HG02943 (cell line): ENCODE measurements around the gene TMEM182.

Source experiments
- ATAC-seq: cut with Tn5 transposase; IDR thresholded peaks from one replicate; pipeline ENCODE4 v1.9.1; 2021; ENCODE audit warnings: mild to moderate bottlenecking, low read depth, moderate library complexity; ENCODE audit not compliant: unreplicated experiment

The TMEM182 gene, protein sequence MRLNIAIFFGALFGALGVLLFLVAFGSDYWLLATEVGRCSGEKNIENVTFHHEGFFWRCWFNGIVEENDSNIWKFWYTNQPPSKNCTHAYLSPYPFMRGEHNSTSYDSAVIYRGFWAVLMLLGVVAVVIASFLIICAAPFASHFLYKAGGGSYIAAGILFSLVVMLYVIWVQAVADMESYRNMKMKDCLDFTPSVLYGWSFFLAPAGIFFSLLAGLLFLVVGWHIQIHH

DNA sequence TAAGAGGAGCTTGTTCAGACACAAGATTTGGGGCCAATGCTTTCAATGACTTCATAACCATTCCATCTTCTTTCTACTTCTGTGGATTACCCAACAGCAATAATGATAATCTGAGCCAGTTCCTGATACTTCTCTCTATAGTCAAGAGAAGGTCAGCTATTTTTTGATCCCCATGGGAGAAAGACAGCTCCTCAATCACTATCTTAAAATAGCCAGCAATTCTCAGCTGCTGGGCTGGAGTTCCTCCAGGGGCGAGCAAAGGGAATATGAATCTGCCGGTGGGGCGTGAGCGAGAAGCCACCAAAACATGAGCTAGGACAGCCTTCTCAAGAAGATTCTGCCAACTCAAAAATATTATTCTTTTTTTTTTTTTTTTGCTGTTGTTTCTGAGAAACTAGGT, at the start of gene TMEM182:
Gene TMEM182, plus strand, starts transcription at position 269 of the 400 bp plus-strand sequence. CDS start 187 bp downstream, outside the sequence.
- no peak for ATAC-seq

DNA sequence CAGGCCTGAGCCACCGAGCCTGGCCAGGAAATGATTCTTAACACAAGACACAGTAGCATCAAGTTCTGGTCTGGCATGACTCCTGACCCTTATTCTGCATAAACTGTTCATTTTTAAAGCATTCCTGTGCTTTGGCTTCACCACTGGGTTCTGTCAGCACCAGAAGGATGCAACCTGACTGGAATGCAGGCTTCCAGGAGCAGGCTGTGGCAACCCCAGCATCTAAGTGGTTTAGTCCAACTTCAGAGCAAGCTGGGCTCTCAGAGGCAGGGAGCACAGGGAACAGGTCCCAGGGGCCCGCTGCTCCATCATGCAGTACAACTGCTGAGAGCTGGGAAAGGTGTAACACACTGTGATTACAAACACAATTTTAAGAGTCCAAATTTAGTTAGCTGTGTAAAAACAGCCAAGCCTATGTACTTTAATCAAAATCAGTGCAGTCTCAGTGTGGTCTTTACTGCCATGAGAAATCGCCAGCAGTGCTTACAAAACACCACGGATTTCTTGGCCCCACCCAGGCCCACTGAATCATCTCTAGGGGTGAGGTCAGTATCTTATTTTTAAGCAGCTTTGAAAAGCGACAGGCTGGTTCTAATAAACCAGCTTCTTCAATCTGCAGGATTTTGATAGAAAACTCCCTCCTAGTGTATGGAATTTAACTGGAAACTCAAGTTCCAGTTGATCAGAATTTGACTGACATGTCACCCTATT, 44.4 kb upstream of the TMEM182 start:
- no peak for ATAC-seq

DNA sequence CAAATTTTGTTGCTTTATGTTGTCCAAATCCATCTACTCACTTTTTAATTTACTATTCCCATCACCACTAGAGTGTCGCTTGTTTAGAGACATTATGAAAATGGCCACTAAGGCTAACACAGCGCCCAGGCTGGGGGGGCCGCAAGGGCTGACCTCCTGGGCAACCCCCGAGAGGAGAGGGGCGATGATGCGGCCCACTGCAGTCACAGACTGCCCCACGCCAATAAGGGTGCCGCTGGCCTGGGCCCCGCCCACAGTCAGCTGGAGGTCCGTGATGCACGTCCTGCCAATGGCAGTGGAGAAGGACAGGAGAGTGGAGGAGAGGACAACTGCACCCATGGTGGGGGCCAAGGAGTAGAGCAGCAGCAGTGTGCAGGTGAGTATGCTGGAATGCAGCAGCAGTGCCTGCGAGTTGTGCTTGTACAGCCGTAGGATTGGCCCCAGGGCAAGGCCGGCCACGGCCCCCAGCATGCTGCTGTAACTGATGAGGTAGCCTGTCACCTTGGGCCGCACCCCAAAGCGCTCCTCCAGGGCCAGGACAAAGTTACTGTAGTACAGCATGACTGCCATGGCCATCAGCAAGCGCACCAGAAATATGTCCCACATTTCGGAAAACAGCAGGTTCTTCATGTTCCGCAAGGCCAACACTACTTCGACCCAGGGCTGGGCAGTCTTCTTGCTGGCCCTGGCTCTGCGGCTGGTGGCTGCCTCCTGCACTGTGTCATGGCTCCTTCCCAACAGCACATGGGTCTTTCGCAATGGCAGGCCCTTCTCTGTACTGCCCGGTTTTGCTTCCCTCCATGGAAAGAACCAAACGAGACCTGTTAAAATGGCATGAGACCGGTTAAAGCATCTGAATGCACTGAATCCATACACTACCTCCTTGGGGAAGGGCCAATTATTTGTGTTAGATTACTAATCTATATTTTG, 43.2 kb upstream of the TMEM182 start:
- no peak for ATAC-seq

DNA sequence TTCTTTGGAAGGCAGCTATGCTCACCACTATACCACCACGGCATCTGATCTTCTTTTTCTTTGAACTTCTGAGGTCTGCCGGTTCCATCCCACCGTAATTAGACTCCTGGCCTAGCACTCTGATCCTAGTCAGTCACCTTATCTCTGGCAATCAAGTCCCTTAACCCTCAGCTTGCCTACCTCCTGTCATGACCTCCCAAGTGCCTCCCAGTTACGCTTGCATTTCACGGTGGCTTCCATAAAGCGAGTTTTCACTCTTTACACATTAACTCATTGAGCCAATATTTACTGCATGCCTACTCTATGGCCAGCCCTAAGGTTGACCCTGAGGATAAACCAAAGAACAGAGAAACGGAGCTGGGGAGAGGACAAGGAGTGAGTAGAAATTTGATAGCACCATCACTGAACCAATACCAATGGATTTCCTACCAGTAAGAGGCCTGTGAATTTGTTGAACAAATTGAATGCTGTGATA, 37.8 kb upstream of the TMEM182 start:
- no peak for ATAC-seq

DNA sequence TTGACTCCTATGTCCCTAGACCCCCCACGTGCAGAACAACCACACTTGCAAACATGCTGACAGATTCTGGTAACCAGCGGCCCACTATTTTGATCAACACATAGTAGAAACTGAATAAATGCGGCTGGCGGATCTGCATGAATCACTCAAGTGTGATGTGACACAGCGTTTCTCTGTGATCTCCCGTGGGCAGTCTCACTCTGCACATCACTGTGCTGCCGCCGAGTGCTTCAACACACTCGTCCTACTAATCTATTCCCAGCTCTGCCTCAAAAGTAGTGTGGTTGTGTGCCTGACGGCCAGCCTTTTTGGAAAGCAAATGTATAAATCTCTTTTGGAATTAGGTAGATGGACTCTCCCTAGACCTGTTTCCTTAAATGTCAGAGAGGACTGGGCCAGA, 37.3 kb upstream of the TMEM182 start:
- no peak for ATAC-seq

DNA sequence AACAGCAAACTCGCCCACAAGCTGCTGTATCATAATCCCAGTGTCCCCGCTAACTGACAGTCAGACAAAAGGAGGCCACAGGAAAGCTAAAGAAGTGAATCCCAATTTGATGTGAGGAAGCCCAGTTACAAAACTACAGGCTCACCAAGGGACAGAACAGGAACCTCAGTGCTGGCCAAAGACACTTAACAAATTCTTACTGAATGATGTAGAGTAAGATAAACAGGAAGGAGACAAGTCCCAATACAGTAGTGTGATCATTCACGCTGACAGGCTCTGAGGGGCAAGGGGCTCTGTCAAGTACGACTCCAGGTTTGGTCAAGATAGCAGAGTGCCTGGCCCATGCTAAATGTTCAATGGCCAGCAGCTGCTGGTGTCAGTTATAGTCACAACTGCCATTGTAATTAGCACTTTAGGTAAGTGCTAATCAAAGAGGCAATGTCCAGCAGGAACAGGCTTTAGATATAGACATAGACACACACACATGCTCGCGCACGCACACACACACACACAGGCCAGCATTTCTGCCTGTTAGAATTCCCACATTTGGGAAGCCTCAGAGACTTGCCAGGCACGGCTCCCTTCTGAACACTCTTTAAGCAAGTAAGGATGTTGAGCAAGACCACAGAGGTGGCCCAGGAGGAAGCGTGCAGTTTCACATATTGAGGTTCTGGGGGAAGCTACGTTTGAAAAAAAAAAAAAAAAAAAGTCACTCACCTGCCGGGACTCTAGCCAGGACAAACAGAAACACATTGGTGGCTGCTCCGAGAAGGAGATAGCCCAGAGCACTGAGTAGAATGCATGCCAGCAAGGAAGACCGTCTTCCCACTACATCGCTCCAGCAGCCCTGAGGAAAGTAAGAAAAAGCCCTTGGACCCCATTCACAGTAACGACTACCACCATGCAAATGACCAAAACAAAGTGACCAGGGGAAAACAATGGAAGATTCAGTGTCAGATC, 35.4 kb upstream of the TMEM182 start:
- ATAC-seq = no peak

DNA sequence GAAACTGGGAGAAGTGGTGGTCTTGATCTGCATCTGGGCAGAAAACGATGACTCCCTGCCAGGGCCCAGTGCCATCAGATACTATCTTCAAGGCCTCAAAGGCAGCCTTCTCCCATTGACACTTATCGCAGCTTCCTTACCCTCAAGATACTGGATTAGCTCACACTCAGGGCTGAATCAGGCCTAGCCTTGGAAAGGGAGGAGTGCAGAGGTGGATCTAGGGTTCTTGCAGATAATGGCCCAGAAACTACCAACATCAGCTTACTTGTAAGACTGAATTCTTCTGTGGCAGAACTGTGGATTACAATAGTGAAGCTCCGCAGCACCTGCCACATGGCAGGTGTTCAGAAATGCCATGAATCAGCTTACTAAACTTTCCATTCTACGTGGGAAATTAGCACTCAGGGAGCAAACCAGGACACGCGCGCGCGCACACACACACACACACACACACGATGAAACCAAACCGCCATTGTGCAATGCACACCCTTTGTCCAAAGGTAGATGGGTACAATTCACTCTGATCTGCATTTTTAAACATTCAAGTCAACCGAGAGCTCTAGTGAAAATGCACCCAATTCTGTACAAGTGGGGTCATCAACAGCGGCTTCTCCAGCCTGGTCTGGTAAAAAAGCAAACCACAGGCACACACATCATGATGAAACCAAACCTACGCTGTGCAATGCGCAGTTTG, 26.3 kb upstream of the TMEM182 start:
- ATAC-seq = no peak

DNA sequence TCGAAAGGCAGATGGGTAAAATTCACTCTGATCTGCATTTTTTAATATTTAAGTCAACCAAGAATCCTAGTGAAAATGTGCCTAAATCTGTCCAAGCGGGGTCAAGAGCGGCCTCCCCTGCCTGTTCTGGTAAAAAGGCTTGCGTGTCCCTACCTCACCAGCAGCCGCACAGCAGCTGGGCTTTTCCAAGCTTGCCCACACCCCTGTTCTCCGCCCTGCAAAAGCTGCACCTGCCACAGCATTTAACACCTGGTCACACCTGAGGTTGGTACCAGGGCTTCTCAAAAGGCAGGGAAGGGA, 25.8 kb upstream of the TMEM182 start:
- ATAC-seq = peak; percentile 24

DNA sequence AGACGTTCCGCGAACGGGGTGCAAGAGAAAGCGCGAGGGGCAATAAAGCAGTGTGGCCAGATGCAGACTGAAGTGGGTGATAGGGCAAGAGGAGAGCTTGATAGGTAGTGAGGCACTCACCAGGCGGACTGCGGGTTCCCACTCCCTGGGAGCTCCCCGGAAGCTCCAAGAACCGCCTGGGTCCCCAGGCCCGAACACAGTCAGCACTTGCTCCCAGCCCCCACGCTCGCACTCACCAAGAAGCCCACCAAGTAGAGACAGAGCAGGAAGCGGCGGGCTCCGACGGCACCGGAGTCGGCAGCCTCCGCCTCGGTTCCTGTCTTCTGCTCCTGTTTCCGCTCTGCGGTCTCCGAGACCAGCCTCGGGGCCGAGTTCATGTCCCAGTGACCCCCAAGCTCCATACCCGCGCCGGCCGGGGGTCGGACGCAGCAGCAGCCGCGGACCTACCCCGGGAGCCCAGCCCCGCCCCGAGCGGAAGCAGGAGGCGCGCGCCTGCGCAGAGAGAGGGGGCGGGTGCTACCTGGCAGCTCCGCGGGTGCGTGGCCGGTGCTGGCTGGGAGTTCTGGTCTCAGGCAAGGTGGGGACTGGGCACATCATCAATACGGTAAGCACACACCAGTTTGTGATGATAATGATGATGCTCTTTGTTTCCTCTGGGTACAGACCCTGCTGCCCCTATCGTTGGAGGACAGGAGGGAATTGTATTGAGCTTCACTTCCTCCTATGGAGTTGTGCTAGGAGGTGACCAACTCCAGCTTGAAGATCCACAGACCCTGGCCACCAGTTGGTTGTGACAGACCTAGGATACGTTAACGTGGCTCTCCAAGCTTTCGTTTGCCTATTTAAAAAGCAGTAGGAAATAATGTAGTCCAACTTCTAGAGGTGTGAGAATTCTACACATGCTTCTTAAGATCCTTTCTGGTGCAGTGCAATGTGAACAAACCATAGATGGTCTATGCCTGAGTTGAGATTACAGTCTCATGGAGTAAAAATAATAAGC, 25.1 kb upstream of the TMEM182 start:
- ATAC-seq = peak; percentile 92

DNA sequence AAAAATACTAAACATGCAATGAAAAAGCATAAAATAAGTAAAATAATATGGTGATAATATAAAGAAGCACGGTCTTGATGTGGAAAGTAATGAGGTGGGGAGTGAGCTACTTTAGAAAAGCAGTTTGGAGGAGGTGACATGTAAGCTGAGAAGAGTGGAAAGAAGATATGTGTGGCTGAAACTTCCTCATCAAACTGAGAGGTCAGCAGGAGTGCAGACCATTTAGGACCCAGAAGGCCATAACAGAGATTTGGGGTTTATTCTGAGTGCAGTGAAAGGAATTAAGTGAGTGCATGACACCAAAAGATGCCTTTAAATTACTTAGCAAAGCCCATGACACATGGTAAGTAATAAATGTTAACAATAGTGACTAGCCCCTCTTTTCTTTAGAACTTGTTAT, 24.4 kb upstream of the TMEM182 start:
- no peak for ATAC-seq

DNA sequence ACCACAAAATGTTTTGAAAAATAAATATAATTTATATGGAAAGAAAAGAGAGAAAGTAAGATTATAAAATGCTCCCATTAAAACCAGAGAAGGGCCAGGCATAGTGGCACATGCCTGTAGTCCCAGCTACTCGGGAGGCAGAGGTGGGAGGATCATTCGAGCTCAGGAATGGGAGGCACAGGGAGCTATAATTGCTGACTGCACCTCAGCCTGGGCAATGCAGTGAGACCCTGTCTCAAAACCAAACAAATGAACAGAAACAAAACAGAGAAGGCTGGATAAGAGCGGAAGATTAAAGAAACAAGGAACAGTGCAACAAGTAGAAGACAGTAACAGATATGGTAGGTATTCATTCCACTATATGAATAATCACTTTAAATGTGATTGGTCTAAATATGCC, 18.6 kb upstream of the TMEM182 start:
- ATAC-seq = no peak

DNA sequence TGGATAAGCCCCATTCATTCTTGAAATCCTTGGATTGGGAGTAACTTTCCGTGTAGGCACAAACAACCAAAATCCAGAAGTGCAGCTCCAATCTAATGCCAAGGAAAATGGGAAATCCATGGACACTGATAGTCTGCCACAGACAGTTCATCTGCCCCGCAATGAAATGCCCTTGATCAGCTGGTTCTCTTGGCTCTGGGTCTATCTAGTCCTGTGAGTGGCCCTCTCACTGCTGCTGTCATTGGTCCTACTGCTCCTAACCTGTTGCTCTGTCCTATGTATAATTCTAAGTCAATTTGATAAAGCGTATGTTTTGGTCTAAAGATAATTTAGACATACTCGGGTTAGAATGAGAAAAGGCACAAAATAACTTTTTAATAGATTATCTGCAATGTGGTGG, 13.7 kb upstream of the TMEM182 start:
- no peak for ATAC-seq

DNA sequence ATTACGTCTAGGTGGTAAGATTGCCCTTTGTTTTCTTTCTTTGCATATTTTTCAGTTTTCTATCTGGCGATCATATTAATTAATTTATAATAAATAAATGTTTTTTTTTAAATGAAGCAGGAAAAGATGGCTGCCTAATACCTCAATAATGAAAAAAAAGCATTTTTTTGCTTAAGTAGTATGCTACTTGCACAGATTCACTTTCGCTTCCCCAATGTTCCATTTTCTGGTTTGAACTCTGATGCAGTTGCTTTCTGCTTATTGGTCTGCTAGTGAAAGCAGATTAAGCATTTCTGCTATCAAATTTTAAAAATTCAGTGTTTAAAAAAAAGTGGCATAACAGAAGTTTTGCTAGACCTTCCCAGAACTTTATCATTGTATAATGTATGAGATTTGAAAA, 11.9 kb upstream of the TMEM182 start:
- no peak for ATAC-seq

DNA sequence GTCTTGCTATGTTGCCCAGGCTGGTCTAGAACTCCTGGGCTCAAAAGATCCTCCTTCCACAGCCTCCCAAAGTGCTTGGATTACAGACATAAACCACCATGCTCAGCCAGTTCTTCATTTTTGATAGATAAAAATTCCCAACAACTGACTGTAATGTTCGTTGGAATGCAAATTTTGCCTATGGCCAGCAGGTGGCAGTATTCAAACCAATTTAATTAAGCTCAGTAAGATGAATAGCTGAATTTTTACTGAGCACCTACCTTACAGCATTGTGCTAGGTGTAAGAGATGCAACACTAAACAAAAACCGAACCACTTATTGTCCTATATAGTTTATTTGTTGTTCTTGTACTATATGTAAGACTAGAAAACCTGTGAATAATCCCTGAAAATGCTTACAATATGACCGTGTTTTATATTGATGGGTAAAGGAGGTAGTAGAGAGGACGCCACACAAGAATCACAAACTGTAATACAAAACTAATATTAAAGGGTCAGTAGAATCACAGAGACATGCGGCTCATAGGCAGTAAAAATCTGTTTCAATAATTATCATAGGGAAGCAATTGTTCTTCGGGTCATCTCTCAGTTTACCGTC, 8.2 kb upstream of the TMEM182 start:
- no peak for ATAC-seq

DNA sequence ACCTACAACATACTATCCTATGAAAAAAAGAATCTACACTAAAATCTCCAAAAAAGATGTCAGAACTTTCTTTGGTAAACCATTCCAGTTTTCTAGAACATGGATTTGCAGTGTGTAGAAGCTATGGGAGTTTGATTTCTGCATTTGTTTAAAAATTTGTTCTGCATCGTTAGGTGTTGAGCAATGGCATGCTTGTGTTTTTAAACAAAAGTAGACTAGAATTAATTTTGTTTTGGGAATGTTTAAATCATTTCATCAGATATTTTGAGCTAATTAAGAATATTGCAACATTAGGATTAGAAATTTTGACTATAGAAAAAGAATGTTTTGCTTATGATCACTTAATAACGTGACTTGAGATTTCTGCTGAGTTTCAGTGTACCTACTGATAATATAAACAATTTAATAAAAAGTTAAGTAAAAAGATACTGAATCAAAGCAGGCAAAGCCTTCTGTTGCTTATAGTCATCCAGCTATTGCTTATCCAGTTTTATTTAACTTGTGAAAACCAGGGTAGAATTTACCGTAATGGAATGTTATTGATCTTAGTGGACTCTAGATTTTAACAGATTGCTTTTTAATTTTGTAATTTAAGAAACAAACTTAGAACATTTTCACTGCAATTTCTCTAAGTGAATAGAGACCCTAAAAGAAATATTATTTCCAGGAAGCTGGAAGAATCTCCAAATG, 7.2 kb upstream of the TMEM182 start:
- ATAC-seq = no peak

DNA sequence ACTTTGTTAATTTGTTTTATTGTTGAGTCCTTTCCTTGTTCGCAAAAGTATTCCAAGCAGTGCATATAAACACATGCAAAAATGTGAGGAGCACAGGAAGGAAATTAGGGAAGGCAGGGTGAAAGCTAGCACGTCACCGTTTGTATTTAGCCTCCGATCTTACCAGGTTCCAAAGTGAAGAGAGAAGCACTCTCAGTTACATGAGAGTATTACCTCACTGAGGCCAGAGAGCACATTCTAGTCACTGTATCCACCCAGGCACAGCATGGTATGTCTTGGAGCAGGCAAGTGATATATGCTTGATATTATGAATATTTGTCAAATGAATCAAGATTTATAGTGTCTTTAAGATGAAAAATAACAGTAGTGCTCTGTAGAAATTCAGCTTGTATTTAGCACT, 6.5 kb upstream of the TMEM182 start:
- no peak for ATAC-seq

DNA sequence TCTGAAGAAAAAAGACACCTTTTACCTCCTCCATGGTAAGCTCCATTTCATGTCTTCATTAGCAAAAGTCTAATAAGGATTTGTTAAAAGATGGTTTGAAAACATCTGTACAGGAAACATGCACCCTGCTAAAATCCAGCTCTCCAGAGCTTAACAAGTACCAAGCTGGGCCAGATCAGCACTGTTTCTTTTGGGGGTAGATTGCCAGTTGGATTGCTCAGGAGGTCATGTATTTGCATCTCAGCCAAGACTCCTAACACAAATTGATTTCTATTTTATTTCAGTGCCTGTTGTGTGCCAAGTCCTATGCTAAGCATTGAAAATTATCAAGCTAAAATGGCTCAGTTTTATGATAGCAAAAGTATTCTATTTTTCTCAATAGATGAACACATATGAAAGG, 3.4 kb upstream of the TMEM182 start:
- no peak for ATAC-seq
